H9 (cell line): ENCODE measurements around the gene ATP11C. TPM values are rescaled to one million over a fixed set of nuclear protein-coding genes. Genes with fewer than 3 reads are reported as not detected.
"Not testable (repeated sequence)": the region's sequence is repeated elsewhere in the genome, so short reads cannot be mapped to it uniquely, and the experiment has no call there.

ENCODE experiments used
- DNase-seq: peaks from one replicate; pipeline ENCODE4 v3.0.0-alpha.2; 2017
- H2AFZ ChIP-seq: one replicate; pipeline ENCODE4 v1.6.1; 2013; ENCODE audit warnings: mild to moderate bottlenecking, low read length, control low read depth, moderate library complexity
- H2AK5ac ChIP-seq: 2 replicates; pipeline ENCODE4 v1.6.1; 2013; ENCODE audit warnings: low read length, control low read depth, mixed read lengths; ENCODE audit not compliant: insufficient read length
- H2BK120ac ChIP-seq: one replicate; pipeline ENCODE4 v1.6.1; 2013; ENCODE audit warnings: low read depth, mild to moderate bottlenecking, low read length, control low read depth, inconsistent platforms; ENCODE audit not compliant: poor library complexity, severe bottlenecking
- H2BK12ac ChIP-seq: 2 replicates; pipeline ENCODE4 v1.6.1; 2013; ENCODE audit warnings: low read length, control low read depth, mixed read lengths, low read depth; ENCODE audit not compliant: insufficient read length
- H2BK15ac ChIP-seq: 2 replicates; pipeline ENCODE4 v1.6.1; 2013; ENCODE audit warnings: low read depth, low read length, control low read depth
- H2BK20ac ChIP-seq: one replicate; pipeline ENCODE4 v1.6.1; 2013; ENCODE audit warnings: low read depth, mild to moderate bottlenecking, low read length, control low read depth, inconsistent platforms; ENCODE audit not compliant: poor library complexity, severe bottlenecking
- H2BK5ac ChIP-seq: 2 replicates; pipeline ENCODE4 v1.6.1; 2013; ENCODE audit warnings: low read length, control low read depth, mixed read lengths; ENCODE audit not compliant: insufficient read length
- H3K14ac ChIP-seq: 2 replicates; pipeline ENCODE4 v1.6.1; 2013; ENCODE audit warnings: low read length, control low read depth; ENCODE audit not compliant: insufficient read depth
- H3K18ac ChIP-seq: 2 replicates; pipeline ENCODE4 v1.6.1; 2013; ENCODE audit warnings: low read depth, mild to moderate bottlenecking, mixed read lengths, low read length, control low read depth; ENCODE audit not compliant: insufficient read length
- H3K23ac ChIP-seq: 2 replicates; pipeline ENCODE4 v1.6.1; 2013; ENCODE audit warnings: low read length, control low read depth, mixed read lengths, low read depth; ENCODE audit not compliant: insufficient read length
- H3K23me2 ChIP-seq: 2 replicates; pipeline ENCODE4 v1.6.1; 2013; ENCODE audit warnings: low read depth, mild to moderate bottlenecking, mixed read lengths, low read length, control low read depth; ENCODE audit not compliant: insufficient read length, poor library complexity, severe bottlenecking
- H3K27ac ChIP-seq: 2 replicates; pipeline ENCODE4 v1.5.1; 2013; ENCODE audit warnings: low read length, control low read depth, mixed read lengths, low read depth; ENCODE audit not compliant: insufficient read length
- H3K27me3 ChIP-seq: 2 replicates; pipeline ENCODE4 v1.6.1; 2013; ENCODE audit warnings: low read length, control low read depth, inconsistent platforms; ENCODE audit not compliant: insufficient read depth
- H3K4ac ChIP-seq: 2 replicates; pipeline ENCODE4 v1.6.1; 2013; ENCODE audit warnings: low read depth, mild to moderate bottlenecking, control low read depth, inconsistent platforms, low read length, moderate library complexity
- H3K4me1 ChIP-seq: 2 replicates; pipeline ENCODE4 v1.6.1; 2013; ENCODE audit warnings: low read length, control low read depth, inconsistent platforms; ENCODE audit not compliant: insufficient read depth
- H3K4me2 ChIP-seq: 2 replicates; pipeline ENCODE4 v1.6.1; 2013; ENCODE audit warnings: low read length, control low read depth, mixed read lengths; ENCODE audit not compliant: insufficient read length, insufficient read depth
- H3K56ac ChIP-seq: 2 replicates; pipeline ENCODE4 v1.6.1; 2013; ENCODE audit warnings: low read depth, mild to moderate bottlenecking, mixed read lengths, low read length, control low read depth; ENCODE audit not compliant: insufficient read length
- H3K79me1 ChIP-seq: 2 replicates; pipeline ENCODE4 v1.6.1; 2013; ENCODE audit warnings: low read depth, mild to moderate bottlenecking, moderate library complexity, low read length, control low read depth, inconsistent platforms; ENCODE audit not compliant: insufficient read depth, poor library complexity, severe bottlenecking
- H3K79me2 ChIP-seq: 2 replicates; pipeline ENCODE4 v1.6.1; 2013; ENCODE audit warnings: low read length, control low read depth, inconsistent platforms; ENCODE audit not compliant: insufficient read depth
- H3K9ac ChIP-seq: 2 replicates; pipeline ENCODE4 v1.6.1; 2013; ENCODE audit warnings: low read length, control low read depth, mixed read lengths; ENCODE audit not compliant: insufficient read length; ENCODE audit errors: extremely low read depth
- H3K9me3 ChIP-seq: one replicate; pipeline ENCODE4 v1.6.1; 2013; ENCODE audit warnings: low read depth, low read length, inconsistent platforms; ENCODE audit not compliant: control insufficient read depth
- H3T11ph ChIP-seq: one replicate; pipeline ENCODE4 v1.6.1; 2013; ENCODE audit warnings: mild to moderate bottlenecking, low read length, control low read depth, inconsistent platforms
- H4K20me1 ChIP-seq: one replicate; pipeline ENCODE4 v1.6.1; 2013; ENCODE audit not compliant: control insufficient read depth, insufficient read length, insufficient read depth
- H4K5ac ChIP-seq: 2 replicates; pipeline ENCODE4 v1.6.1; 2013; ENCODE audit warnings: low read depth, mild to moderate bottlenecking, mixed read lengths, low read length, control low read depth; ENCODE audit not compliant: insufficient read length
- H4K8ac ChIP-seq: replicated peaks from 2 replicates; pipeline ENCODE4 v1.6.1; 2013; ENCODE audit warnings: low read length, control low read depth, mixed read lengths, low read depth; ENCODE audit not compliant: insufficient read length
- H4K91ac ChIP-seq: 2 replicates; pipeline ENCODE4 v1.6.1; 2013; ENCODE audit warnings: low read depth, mild to moderate bottlenecking, moderate library complexity, mixed read lengths, low read length, control low read depth; ENCODE audit not compliant: insufficient read length
- H3K27ac Mint-ChIP-seq, 3 experiments: 2 replicates in 2 of 3; 3 replicates in 1 of 3; pipeline ENCODE4 v1.8.0; 2020 to 2021; ENCODE audit warnings: mixed read lengths in 3 of 3, mild to moderate bottlenecking in 1 of 3, moderate library complexity in 1 of 3
- H3K27me3 Mint-ChIP-seq: 2 replicates; pipeline ENCODE4 v1.8.0; 2021; ENCODE audit warnings: low read depth, mild to moderate bottlenecking, moderate library complexity, mixed read lengths
- H3K36me3 Mint-ChIP-seq, 3 experiments: 2 replicates in 2 of 3; 3 replicates in 1 of 3; pipeline ENCODE4 v1.8.0; 2020 to 2021; ENCODE audit warnings: low read depth in 3 of 3, mixed read lengths in 3 of 3; ENCODE audit not compliant: insufficient read depth in 1 of 3
- H3K4me1 Mint-ChIP-seq, 2 experiments: 2 replicates each; pipeline ENCODE4 v1.8.0; 2020; ENCODE audit warnings: mixed read lengths in 2 of 2
- H3K4me3 Mint-ChIP-seq, 2 experiments: 2 replicates in 1 of 2; 3 replicates in 1 of 2; pipeline ENCODE4 v1.8.0; 2020 to 2021; ENCODE audit warnings: mild to moderate bottlenecking in 2 of 2, mixed read lengths in 2 of 2, moderate library complexity in 1 of 2
- H3K9me3 Mint-ChIP-seq, 2 experiments: 2 replicates in 1 of 2; 3 replicates in 1 of 2; pipeline ENCODE4 v1.8.0; 2020; ENCODE audit warnings: mild to moderate bottlenecking in 2 of 2, mixed read lengths in 2 of 2, moderate library complexity in 1 of 2
- WGBS: extraction: QIAGEN DNeasy Blood & Tissue Kit; methylation state at CpG from one replicate; pipeline ENCODE4 v1.1.7; 2013; ENCODE audit warnings: missing lambda C conversion rate, low lambda C conversion rate, mixed read lengths; ENCODE audit not compliant: insufficient read length; ENCODE audit errors: extremely low coverage; 5-methylcytosine and 5-hydroxymethylcytosine counted together
- total RNA-seq: library from RNA; stranded (reverse); gene quantifications from 2 replicates; pipeline ENCODE4 v1.2.1, GENCODE V29; 2021
- TF ChIP-seq, protein P1 (sequence below): fragments of 200-600 bp; sonication (generic); conservative IDR thresholded peaks from 3 replicates; pipeline ENCODE4 v1.8.0; 2021; ENCODE audit warnings: antibody characterized with exemption, mild to moderate bottlenecking

Gene ATP11C
- total RNA-seq, 1 experiment from 2014 or later: 28.4 TPM

- H3K23ac ChIP-seq, H4K8ac ChIP-seq, H2BK15ac ChIP-seq, H3K27me3 Mint-ChIP-seq, H2BK120ac ChIP-seq, H3K9ac ChIP-seq, H2BK5ac ChIP-seq, H3K79me1 ChIP-seq, H3K4me3 Mint-ChIP-seq, H3K27ac Mint-ChIP-seq, H3K4me2 ChIP-seq, H3K23me2 ChIP-seq, H3K56ac ChIP-seq, H3K79me2 ChIP-seq, H4K5ac ChIP-seq, H3K36me3 Mint-ChIP-seq, H3K18ac ChIP-seq, H3K14ac ChIP-seq, H3K4ac ChIP-seq, H3T11ph ChIP-seq, DNase-seq, H4K91ac ChIP-seq, H2AK5ac ChIP-seq, H3K4me1 ChIP-seq, H3K27me3 ChIP-seq, H2BK12ac ChIP-seq, H3K27ac ChIP-seq, H2BK20ac ChIP-seq, H4K20me1 ChIP-seq, H3K4me1 Mint-ChIP-seq, H3K9me3 ChIP-seq, H2AFZ ChIP-seq: not testable (repeated sequence)
- TF ChIP-seq, protein P1, sequence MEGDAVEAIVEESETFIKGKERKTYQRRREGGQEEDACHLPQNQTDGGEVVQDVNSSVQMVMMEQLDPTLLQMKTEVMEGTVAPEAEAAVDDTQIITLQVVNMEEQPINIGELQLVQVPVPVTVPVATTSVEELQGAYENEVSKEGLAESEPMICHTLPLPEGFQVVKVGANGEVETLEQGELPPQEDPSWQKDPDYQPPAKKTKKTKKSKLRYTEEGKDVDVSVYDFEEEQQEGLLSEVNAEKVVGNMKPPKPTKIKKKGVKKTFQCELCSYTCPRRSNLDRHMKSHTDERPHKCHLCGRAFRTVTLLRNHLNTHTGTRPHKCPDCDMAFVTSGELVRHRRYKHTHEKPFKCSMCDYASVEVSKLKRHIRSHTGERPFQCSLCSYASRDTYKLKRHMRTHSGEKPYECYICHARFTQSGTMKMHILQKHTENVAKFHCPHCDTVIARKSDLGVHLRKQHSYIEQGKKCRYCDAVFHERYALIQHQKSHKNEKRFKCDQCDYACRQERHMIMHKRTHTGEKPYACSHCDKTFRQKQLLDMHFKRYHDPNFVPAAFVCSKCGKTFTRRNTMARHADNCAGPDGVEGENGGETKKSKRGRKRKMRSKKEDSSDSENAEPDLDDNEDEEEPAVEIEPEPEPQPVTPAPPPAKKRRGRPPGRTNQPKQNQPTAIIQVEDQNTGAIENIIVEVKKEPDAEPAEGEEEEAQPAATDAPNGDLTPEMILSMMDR: peak; percentile 65
- no CpG with 5 or more reads among the region's 3 CpGs for WGBS
- peaks cover 9 to 29% of the 10 kb centered on the region in 2 experiments for H3K9me3 Mint-ChIP-seq
These were observed 33.3 kb upstream of the ATP11C start for GRCh38 chrX:139966159-139966558.
